Measurements from ENCODE around the gene NRXN3. TPM values are rescaled to one million over a fixed set of nuclear protein-coding genes. Genes with fewer than 3 reads are reported as not detected.

Gene NRXN3
- total RNA-seq (2021; fragmentation: NEBNext Ultra II Directional; extraction: Animal tissue kit (Norgen Biotek cat#: 25700)), result under 1 TPM in 4 of 6 experiments, not detected in 2; 0.07 to 0.28 (median 0.11) TPM
- long read RNA-seq, result 0 reads

DNA sequence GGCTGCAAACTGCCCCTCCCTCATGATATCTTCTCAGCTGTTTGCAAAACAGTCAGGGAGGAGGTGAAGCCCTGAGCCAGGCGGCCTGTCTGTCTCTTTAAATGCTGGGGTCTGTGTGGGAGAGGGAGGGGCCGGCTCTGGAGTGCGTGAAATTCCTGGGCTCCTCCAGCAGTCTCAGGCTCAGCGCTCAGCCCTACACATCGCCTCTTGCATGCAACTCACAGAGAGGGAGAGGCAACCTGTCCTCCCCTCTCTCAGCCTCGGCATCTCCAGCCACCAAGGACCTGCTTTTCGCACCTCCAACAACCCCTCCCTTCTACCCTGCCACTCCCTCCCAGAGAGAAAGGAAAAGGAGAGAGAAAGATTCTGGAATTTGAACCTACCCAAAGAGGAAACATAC is at the start of gene NRXN3:
TSS of gene NRXN3 (plus strand) at position 171 of the 400 bp plus-strand sequence. CDS start 72,721 bp downstream, outside the sequence.
- Mint-ChIP-seq H3K4me3 (no peak within 1 kb of the TSS), H3K9me3 (peaks cover 41% of the 10 kb centered on the region), H3K36me3 (ENCODE audit: low read depth) (peaks cover 4% of the 10 kb centered on the region), H3K27ac (no peak within 1 kb of the TSS), H3K4me1 (ENCODE audit: low read depth) (no peaks in the 10 kb centered on the region), H3K27me3 (ENCODE audit: insufficient read depth) (peaks cover 1% of the 10 kb centered on the region; the same call in 1 of the 2 replicates)
- TF ChIP-seq CTCF (IDR thresholded peaks at IDR 0.05), result no peak
- no peak for DNase-seq

- Mint-ChIP-seq H3K4me1 (ENCODE audit: low read depth) (no peaks in the 10 kb centered on the region), H3K4me3 (no peak overlapping the region), H3K9me3 (peaks cover 41% of the 10 kb centered on the region), H3K27ac (no peak overlapping the region), H3K27me3 (ENCODE audit: insufficient read depth) (no peaks in the 10 kb centered on the region; the same call in 1 of the 2 replicates), H3K36me3 (ENCODE audit: low read depth) (no peaks in the 10 kb centered on the region)
- DNase-seq, result no peak
- TF ChIP-seq CTCF (IDR thresholded peaks at IDR 0.05), result no peak
Measured at GRCh38 chr14:78122436-78122835, 47.7 kb upstream of the NRXN3 start.

GRCh38 chr14:78123650-78124253 is 46.4 kb upstream of the NRXN3 start:
- H3K27ac Mint-ChIP-seq, result no peak overlapping the region
- H3K4me3 Mint-ChIP-seq, result no peak overlapping the region
- no peak for TF ChIP-seq CTCF (IDR thresholded peaks at IDR 0.05)
- DNase-seq, result no peak
- no peaks in the 10 kb centered on the region; the same call in 1 of the 2 replicates for H3K27me3 Mint-ChIP-seq (ENCODE audit: insufficient read depth)
- H3K36me3 Mint-ChIP-seq (ENCODE audit: low read depth), result no peaks in the 10 kb centered on the region
- H3K9me3 Mint-ChIP-seq, result peaks cover 36% of the 10 kb centered on the region
- no peaks in the 10 kb centered on the region for H3K4me1 Mint-ChIP-seq (ENCODE audit: low read depth)

- TF ChIP-seq CTCF (IDR thresholded peaks at IDR 0.05), result no peak
- no peak overlapping the region for H3K4me3 Mint-ChIP-seq
- peaks cover 47% of the 10 kb centered on the region for H3K9me3 Mint-ChIP-seq
- H3K27ac Mint-ChIP-seq, result no peak overlapping the region
- H3K36me3 Mint-ChIP-seq (ENCODE audit: low read depth), result no peaks in the 10 kb centered on the region
- no peaks in the 10 kb centered on the region for H3K27me3 Mint-ChIP-seq (ENCODE audit: insufficient read depth)
- H3K4me1 Mint-ChIP-seq (ENCODE audit: low read depth), result no peaks in the 10 kb centered on the region
- DNase-seq, result no peak
Measured at GRCh38 chr14:78127961-78128360, 42.2 kb upstream of the NRXN3 start.

- Mint-ChIP-seq H3K9me3 (peaks cover 50% of the 10 kb centered on the region), H3K27ac (no peak overlapping the region), H3K27me3 (ENCODE audit: insufficient read depth) (no peaks in the 10 kb centered on the region; the same call in 1 of the 2 replicates), H3K36me3 (ENCODE audit: low read depth) (no peaks in the 10 kb centered on the region), H3K4me1 (ENCODE audit: low read depth) (no peaks in the 10 kb centered on the region), H3K4me3 (no peak overlapping the region)
- no peak for TF ChIP-seq CTCF (IDR thresholded peaks at IDR 0.05)
- no peak for DNase-seq
Measured at GRCh38 chr14:78129375-78129774, 40.8 kb upstream of the NRXN3 start.
